Vagina (tissue), 2 donors: ENCODE measurements around the gene LRCH1.

ENCODE experiments used
- POLR2A ChIP-seq, 2 donors: fragments of 450-650 bp; IDR thresholded peaks; one replicate each; pipeline ENCODE4 v1.6.1; 2017; ENCODE audit warnings: antibody characterized with exemption in 2 of 2, mild to moderate bottlenecking in 2 of 2, moderate library complexity in 2 of 2
- POLR2AphosphoS5 ChIP-seq, 2 donors: sonication (generic); formaldehyde crosslinking; IDR thresholded peaks; one replicate each; pipeline ENCODE4 v1.9.0; 2017; ENCODE audit warnings: antibody characterized with exemption in 2 of 2, mild to moderate bottlenecking in 2 of 2, low read depth in 1 of 2; ENCODE audit not compliant: insufficient read depth in 1 of 2
- TF ChIP-seq, protein P1 (sequence below), 3 experiments: fragments of 450-650 bp in 2 of 3; fragments of 200-600 bp in 1 of 3; sonication (generic) in 1 of 3; IDR thresholded peaks; one replicate each; pipeline ENCODE4 v1.5.1; 2017 to 2019; ENCODE audit warnings: antibody characterized with exemption in 3 of 3, mild to moderate bottlenecking in 2 of 3, moderate library complexity in 2 of 3

DNA sequence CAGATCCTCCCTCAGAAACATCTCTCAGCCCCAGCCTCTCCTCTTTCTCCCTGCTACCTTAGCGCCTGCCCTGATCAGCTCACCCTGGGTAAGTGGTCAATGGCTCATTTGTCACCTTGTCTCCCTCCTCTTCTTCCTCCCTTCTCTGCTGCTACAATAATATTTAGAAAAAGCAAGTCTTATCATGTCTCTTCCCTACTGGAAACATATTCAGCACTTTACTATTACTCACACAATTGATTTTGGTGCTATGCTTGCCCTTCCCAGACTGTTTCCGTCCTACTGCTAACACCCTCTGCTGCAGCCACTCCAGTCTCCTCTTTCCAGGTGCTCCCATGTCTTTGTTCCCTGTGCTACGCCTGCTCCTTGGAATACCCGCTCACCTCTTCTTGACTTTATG is 208.2 kb downstream of the LRCH1 start:
- TF ChIP-seq POLR2A (IDR thresholded peaks at IDR 0.05) (no peak), POLR2AphosphoS5 (IDR thresholded peaks at IDR 0.05; ENCODE audit: insufficient read depth in 1 of 2, low read depth in 1 of 2) (no peak)
- TF ChIP-seq, protein P1, sequence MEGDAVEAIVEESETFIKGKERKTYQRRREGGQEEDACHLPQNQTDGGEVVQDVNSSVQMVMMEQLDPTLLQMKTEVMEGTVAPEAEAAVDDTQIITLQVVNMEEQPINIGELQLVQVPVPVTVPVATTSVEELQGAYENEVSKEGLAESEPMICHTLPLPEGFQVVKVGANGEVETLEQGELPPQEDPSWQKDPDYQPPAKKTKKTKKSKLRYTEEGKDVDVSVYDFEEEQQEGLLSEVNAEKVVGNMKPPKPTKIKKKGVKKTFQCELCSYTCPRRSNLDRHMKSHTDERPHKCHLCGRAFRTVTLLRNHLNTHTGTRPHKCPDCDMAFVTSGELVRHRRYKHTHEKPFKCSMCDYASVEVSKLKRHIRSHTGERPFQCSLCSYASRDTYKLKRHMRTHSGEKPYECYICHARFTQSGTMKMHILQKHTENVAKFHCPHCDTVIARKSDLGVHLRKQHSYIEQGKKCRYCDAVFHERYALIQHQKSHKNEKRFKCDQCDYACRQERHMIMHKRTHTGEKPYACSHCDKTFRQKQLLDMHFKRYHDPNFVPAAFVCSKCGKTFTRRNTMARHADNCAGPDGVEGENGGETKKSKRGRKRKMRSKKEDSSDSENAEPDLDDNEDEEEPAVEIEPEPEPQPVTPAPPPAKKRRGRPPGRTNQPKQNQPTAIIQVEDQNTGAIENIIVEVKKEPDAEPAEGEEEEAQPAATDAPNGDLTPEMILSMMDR (IDR thresholded peaks at IDR 0.05): no peak
